Right lobe of liver (tissue), 6 donors: ENCODE measurements around the gene KCNIP3. TPM values are rescaled to one million over a fixed set of nuclear protein-coding genes. Genes with fewer than 3 reads are reported as not detected.

Source experiments
- ATAC-seq, 4 donors: fragments of 200-7000 bp; cut with Tn5 transposase; one replicate each; pipeline ENCODE4 v1.9.1; 2020; ENCODE audit warnings: mild to moderate bottlenecking in 4 of 4, moderate library complexity in 4 of 4
- DNase-seq, 3 donors: peaks; one replicate each; pipeline ENCODE4 v3.0.0-alpha.2; 2020
- H3K27ac ChIP-seq, 3 donors: fragments of 200-600 bp; one replicate each; pipeline ENCODE4 v1.8.0; 2022
- H3K27me3 ChIP-seq, 2 donors: fragments of 200-600 bp; one replicate each; pipeline ENCODE4 v1.8.0; 2022
- H3K36me3 ChIP-seq, 4 donors: fragments of 200-600 bp; sonication (generic) in 1 of 4; one replicate each; pipeline versions ENCODE4 v1.5.1 to v1.8.0; 2017 to 2022; ENCODE audit warnings: control low read depth in 1 of 4
- H3K4me1 ChIP-seq, 4 donors: fragments of 200-600 bp; sonication (generic) in 1 of 4; one replicate each; pipeline versions ENCODE4 v1.5.1 to v1.8.0; 2017 to 2022; ENCODE audit warnings: control low read depth in 1 of 4
- H3K4me3 ChIP-seq, 3 donors: fragments of 200-600 bp; one replicate each; pipeline ENCODE4 v1.8.0; 2022
- H3K9me3 ChIP-seq, 4 donors: fragments of 200-600 bp; sonication (generic) in 1 of 4; one replicate each; pipeline versions ENCODE4 v1.5.1 to v1.8.0; 2017 to 2022; ENCODE audit warnings: control low read depth in 1 of 4
- CTCF ChIP-seq, 4 donors: fragments of 200-600 bp in 3 of 4; fragments of 450-650 bp in 1 of 4; IDR thresholded peaks; one replicate each; pipeline versions ENCODE4 v1.5.1 to v1.8.0; 2016 to 2022; ENCODE audit warnings: antibody characterized with exemption in 4 of 4, mild to moderate bottlenecking in 2 of 4
- POLR2A ChIP-seq: fragments of 450-650 bp; IDR thresholded peaks from one replicate; pipeline ENCODE4 v1.6.1; 2017; ENCODE audit warnings: antibody characterized with exemption, mild to moderate bottlenecking
- WGBS: methylation state at CpG from one replicate; pipeline ENCODE4 v1.1.6; 2018; ENCODE audit warnings: low coverage, low lambda C conversion rate; ENCODE audit not compliant: insufficient coverage; ENCODE audit errors: missing lambda C conversion rate; 5-methylcytosine and 5-hydroxymethylcytosine counted together
- intact Hi-C, 2 donors: fragments of 100-400 bp; cut with DNase I; formaldehyde crosslinking; loops; one replicate each; pipeline versions ENCODE4 v1.11.2 to v1.14.1; 2022
- total RNA-seq, 6 experiments: library from RNA; depleted of rRNA in 2 of 6; stranded (reverse); fragments of >200 nt in 2 of 6; fragmentation: NEBNext Ultra II Directional in 3 of 6; extraction: Animal tissue kit (Norgen Biotek cat#: 25700) in 3 of 6; gene quantifications; one replicate each; pipeline versions ENCODE4 v1.1.0 to v1.2.4, GENCODE V29; 2016 to 2023
- donor health status: DM: no; HTN: yes; CAD: no.
- donor health status: DM: no; HTN: no; CAD: no.
- donor health status: DM: no; HTN: no; CAD: no.
- donor health status: DM: no; HTN: yes; CAD: no.
- donor health status: DM: no; HTN: yes; CAD: no.

Gene KCNIP3
- total RNA-seq, 6 experiments from 2014 or later = 0.46 to 3.3 (median 1.2) TPM

GRCh38 chr2:95313296-95314131 lies 16.4 kb downstream of the KCNIP3 start:
- H3K4me1 ChIP-seq = no peaks in the 10 kb centered on the region
- no peak overlapping the region for H3K27ac ChIP-seq
- H3K27me3 ChIP-seq = no peaks in the 10 kb centered on the region
- DNase-seq = no peak
- WGBS = 77% methylated on average over 6 of the region's 16 CpGs
- TF ChIP-seq POLR2A (no peak), CTCF (IDR thresholded peaks at IDR 0.05) (no peak)
- H3K36me3 ChIP-seq = no peaks in the 10 kb centered on the region
- no peak for ATAC-seq
- no peaks in the 10 kb centered on the region for H3K9me3 ChIP-seq
- H3K4me3 ChIP-seq = no peak overlapping the region
- intact Hi-C loops = loop anchor here in 1 of 2 donors (5.0 kb wide), 1 partner anchor 81 kb away; no protein-coding TSS in a partner anchor

- no peak for TF ChIP-seq CTCF (IDR thresholded peaks at IDR 0.05)
- intact Hi-C loops = loop anchor here in 1 of 2 donors (5.0 kb wide), 1 partner anchor 82 kb away; no protein-coding TSS in a partner anchor
- Histone ChIP-seq H3K4me3 (no peak overlapping the region), H3K9me3 (no peaks in the 10 kb centered on the region), H3K27me3 (no peaks in the 10 kb centered on the region), H3K36me3 (no peaks in the 10 kb centered on the region), H3K27ac (no peak overlapping the region), H3K4me1 (no peaks in the 10 kb centered on the region)
- 67% methylated on average over 3 of the region's 11 CpGs for WGBS
- DNase-seq (peak in 1 of 3 donors; percentile 45), ATAC-seq (no peak)
Observed at GRCh38 chr2:95314598-95314963, 17.4 kb downstream of the KCNIP3 start.

DNA sequence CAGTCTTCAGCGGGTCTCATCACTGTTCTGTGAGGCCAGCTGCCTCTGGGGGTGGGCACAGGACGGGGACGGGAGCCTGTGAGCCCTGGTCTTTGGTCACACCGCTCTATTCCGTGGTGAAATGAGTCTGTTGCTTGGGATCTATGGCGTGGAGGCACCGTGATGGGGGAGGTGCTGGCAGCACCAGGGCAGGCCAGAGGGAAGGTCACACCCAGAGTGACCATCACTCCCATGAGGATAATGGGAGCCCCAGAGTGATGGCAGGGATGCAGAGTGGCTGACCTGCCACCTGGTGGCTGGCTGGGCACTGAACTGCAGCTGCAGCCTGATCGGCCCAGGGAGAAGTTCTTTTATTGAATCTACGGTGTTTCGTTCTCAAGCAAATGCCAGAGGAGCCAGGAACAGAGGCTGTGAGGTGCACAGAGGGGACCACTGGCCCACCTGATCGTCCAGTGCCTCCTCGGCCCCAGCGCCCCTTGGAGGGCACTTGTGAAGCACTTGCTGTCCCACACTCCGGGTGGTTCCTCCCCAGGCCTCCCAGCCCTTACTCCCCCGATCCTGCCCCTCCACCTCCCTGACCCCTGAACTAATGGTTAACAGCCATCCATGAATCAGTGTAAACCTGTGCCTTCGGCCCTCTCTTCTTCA lies 17.9 kb downstream of the KCNIP3 start:
- intact Hi-C loops = loop anchor here (5.0 kb wide), 1 partner anchor 83 kb away; no protein-coding TSS in a partner anchor
- peak; percentile 83 to 94 (median 88) for ATAC-seq
- 24% methylated on average over 3 of the region's 16 CpGs for WGBS

More for the DNA sequence above, 17.9 kb downstream of the KCNIP3 start:
- TF ChIP-seq CTCF (IDR thresholded peaks at IDR 0.05) (peak; percentile 63 to 89 (median 85)), POLR2A (no peak)
- H3K4me1 ChIP-seq = no peaks in the 10 kb centered on the region
- no peaks in the 10 kb centered on the region for H3K36me3 ChIP-seq
- no peak overlapping the region for H3K4me3 ChIP-seq
- DNase-seq = peak; percentile 59 to 69 (median 62)
- no peaks in the 10 kb centered on the region for H3K27me3 ChIP-seq
- no peaks in the 10 kb centered on the region for H3K9me3 ChIP-seq
- no peak overlapping the region for H3K27ac ChIP-seq
